Tibial nerve (tissue), 4 donors: Measurements from ENCODE around the gene SLC6A13. TPM values are rescaled to one million over a fixed set of nuclear protein-coding genes. Genes with fewer than 3 reads are reported as not detected.

Experiments
- DNase-seq, 2 donors: peaks; one replicate each; pipeline ENCODE4 v3.0.0-alpha.2; 2019; ENCODE audit warnings: low spot score in 2 of 2
- H3K27ac ChIP-seq, 4 donors: fragments of 200-600 bp; sonication (generic) in 3 of 4; one replicate each; pipeline ENCODE4 v1.5.1; 2017 to 2019; ENCODE audit warnings: mild to moderate bottlenecking in 1 of 4
- H3K27me3 ChIP-seq, 2 donors: fragments of 200-600 bp; sonication (generic) in 1 of 2; one replicate each; pipeline versions ENCODE4 v1.5.1 to v1.6.0; 2017 to 2019
- H3K36me3 ChIP-seq, 3 donors: fragments of 200-600 bp; sonication (generic); one replicate each; pipeline ENCODE4 v1.5.1; 2018 to 2019
- H3K4me1 ChIP-seq, 4 donors: fragments of 200-600 bp; sonication (generic) in 3 of 4; one replicate each; pipeline ENCODE4 v1.5.1; 2017 to 2019
- H3K4me3 ChIP-seq, 4 donors: fragments of 200-600 bp; sonication (generic) in 3 of 4; one replicate each; pipeline ENCODE4 v1.5.1; 2017 to 2019; ENCODE audit warnings: mild to moderate bottlenecking in 1 of 4, moderate library complexity in 1 of 4
- H3K9me3 ChIP-seq, 4 donors: fragments of 200-600 bp; sonication (generic) in 3 of 4; one replicate each; pipeline ENCODE4 v1.5.1; 2017 to 2019
- CTCF ChIP-seq, 5 experiments: fragments of 200-600 bp in 3 of 5; fragments of 450-650 bp in 2 of 5; sonication (generic) in 3 of 5; IDR thresholded peaks; one replicate each; pipeline ENCODE4 v1.5.1; 2016 to 2019; ENCODE audit warnings: antibody characterized with exemption in 5 of 5, mild to moderate bottlenecking in 3 of 5, moderate library complexity in 2 of 5
- EP300 ChIP-seq, 2 donors: sonication (generic); formaldehyde crosslinking; IDR thresholded peaks; one replicate each; pipeline ENCODE4 v1.6.1; 2017; ENCODE audit warnings: antibody characterized with exemption in 2 of 2, mild to moderate bottlenecking in 1 of 2
- POLR2A ChIP-seq, 2 donors: fragments of 450-650 bp; IDR thresholded peaks; one replicate each; pipeline ENCODE4 v1.6.1; 2017; ENCODE audit warnings: antibody characterized with exemption in 2 of 2, mild to moderate bottlenecking in 2 of 2, moderate library complexity in 2 of 2
- WGBS, 2 donors: methylation state at CpG; one replicate each; pipeline ENCODE4 v1.1.5; 2018; 5-methylcytosine and 5-hydroxymethylcytosine counted together
- total RNA-seq, 4 donors: library from RNA; depleted of rRNA; stranded (reverse); fragments of >200 nt; gene quantifications; one replicate each; pipeline ENCODE4 v1.1.0, GENCODE V29; 2016

The SLC6A13 gene
- total RNA-seq, 4 donors from 2014 or later: 0.21 to 1.5 TPM; not detected in 2

GRCh38 chr12:286531-287300 lies 24.1 kb upstream of the SLC6A13 start:
- Histone ChIP-seq H3K9me3 (no peaks in the 10 kb centered on the region), H3K4me3 (no peak overlapping the region), H3K27ac (no peak overlapping the region), H3K36me3 (peaks cover 0 to 61% (median 13%) of the 10 kb centered on the region in 3 donors), H3K27me3 (no peaks in the 10 kb centered on the region), H3K4me1 (no peaks in the 10 kb centered on the region)
- 88 to 97% methylated on average over 5 of the region's 5 CpGs for WGBS, 2 donors
- TF ChIP-seq EP300 (IDR thresholded peaks at IDR 0.05) (no peak), CTCF (IDR thresholded peaks at IDR 0.05) (no peak), POLR2A (IDR thresholded peaks at IDR 0.05) (no peak)
- DNase-seq: no peak

- no peak overlapping the region for H3K27ac ChIP-seq
- peaks cover 0 to 4% (median 0%) of the 10 kb centered on the region in 4 donors for H3K4me1 ChIP-seq
- H3K9me3 ChIP-seq: no peaks in the 10 kb centered on the region
- 97% methylated on average over 5 of the region's 5 CpGs for WGBS, 2 donors
- TF ChIP-seq POLR2A (IDR thresholded peaks at IDR 0.05) (no peak), EP300 (IDR thresholded peaks at IDR 0.05) (no peak), CTCF (IDR thresholded peaks at IDR 0.05) (no peak)
- no peak for DNase-seq
- H3K36me3 ChIP-seq: peaks cover 0 to 22% (median 0%) of the 10 kb centered on the region in 3 donors
- no peak overlapping the region for H3K4me3 ChIP-seq
- no peaks in the 10 kb centered on the region for H3K27me3 ChIP-seq
Measured at GRCh38 chr12:278046-278445, 15.4 kb upstream of the SLC6A13 start.

- Histone ChIP-seq H3K4me1 (peaks cover 0 to 26% (median 0%) of the 10 kb centered on the region in 4 donors), H3K9me3 (no peaks in the 10 kb centered on the region), H3K4me3 (no peak overlapping the region), H3K27me3 (no peaks in the 10 kb centered on the region), H3K36me3 (peaks cover 0 to 11% (median 0%) of the 10 kb centered on the region in 3 donors), H3K27ac (no peak overlapping the region)
- TF ChIP-seq EP300 (IDR thresholded peaks at IDR 0.05) (no peak), POLR2A (IDR thresholded peaks at IDR 0.05) (no peak)
- no peak for DNase-seq
- 88 to 95% methylated on average over 6 of the region's 6 CpGs for WGBS, 2 donors
Measured at GRCh38 chr12:275812-276211, 13.2 kb upstream of the SLC6A13 start.

GRCh38 chr12:273382-273781 lies 10.7 kb upstream of the SLC6A13 start:
- 13 to 19% methylated on average over 3 of the region's 3 CpGs for whole genome bisulfite sequencing, 2 donors
- TF ChIP-seq EP300 (IDR thresholded peaks at IDR 0.05): no peak
- no peak for TF ChIP-seq POLR2A (IDR thresholded peaks at IDR 0.05)
- no peak for TF ChIP-seq CTCF (IDR thresholded peaks at IDR 0.05)

GRCh38 chr12:272942-273341 lies 10.3 kb upstream of the SLC6A13 start:
- Histone ChIP-seq H3K9me3 (no peaks in the 10 kb centered on the region), H3K4me3 (no peak overlapping the region), H3K4me1 (peaks cover 0 to 42% (median 0%) of the 10 kb centered on the region in 4 donors), H3K36me3 (no peaks in the 10 kb centered on the region), H3K27ac (no peak overlapping the region), H3K27me3 (no peaks in the 10 kb centered on the region)
- no peak for TF ChIP-seq EP300 (IDR thresholded peaks at IDR 0.05)
- TF ChIP-seq POLR2A (IDR thresholded peaks at IDR 0.05): no peak
- no peak for TF ChIP-seq CTCF (IDR thresholded peaks at IDR 0.05)
- no peak for DNase-seq
- WGBS, 2 donors: 79 to 80% methylated on average over 6 of the region's 6 CpGs

More at GRCh38 chr12:273382-273781, 10.7 kb upstream of the SLC6A13 start:
- no peak overlapping the region for H3K27ac ChIP-seq
- peaks cover 0 to 38% (median 0%) of the 10 kb centered on the region in 4 donors for H3K4me1 ChIP-seq
- no peak for DNase-seq
- no peaks in the 10 kb centered on the region for H3K9me3 ChIP-seq
- no peaks in the 10 kb centered on the region for H3K27me3 ChIP-seq
- H3K4me3 ChIP-seq: no peak overlapping the region
- no peaks in the 10 kb centered on the region for H3K36me3 ChIP-seq
